ENCODE results near the gene DCST2.

DNA sequence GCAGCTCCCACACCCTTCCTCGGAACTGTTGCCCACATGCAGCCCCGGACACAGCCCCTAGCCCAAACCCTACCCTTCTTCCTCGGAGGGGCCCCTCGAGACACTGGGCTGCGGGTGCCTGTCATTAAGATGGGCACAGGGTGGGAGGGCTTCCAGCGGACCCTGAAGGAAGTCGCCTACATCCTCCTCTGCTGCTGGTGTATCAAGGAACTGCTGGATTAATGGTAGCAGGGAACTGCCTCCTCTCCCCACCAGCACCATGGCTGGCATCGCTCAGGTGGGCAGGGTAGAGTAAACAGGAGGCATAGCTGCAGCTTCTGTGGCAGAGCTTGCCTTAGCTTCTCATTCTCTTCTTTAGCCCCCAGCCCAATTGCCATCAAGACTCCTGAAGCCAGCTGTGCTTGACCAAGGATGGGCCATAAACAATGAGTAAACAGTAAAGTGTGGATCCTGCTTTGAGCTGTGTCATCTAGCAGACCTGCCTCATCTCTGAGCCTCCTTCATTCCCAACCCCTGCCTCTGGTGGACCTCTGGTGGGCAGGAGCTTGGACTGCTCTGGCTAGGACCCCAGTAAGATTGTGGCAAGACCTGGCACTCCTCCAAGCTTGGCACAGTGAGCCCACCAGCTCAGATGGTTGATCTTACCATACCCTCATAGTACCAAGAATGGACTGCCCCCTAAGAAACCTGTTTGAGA lies 39.9 kb downstream of the DCST2 start, which contains the start of gene LENEP:
- TF ChIP-seq, protein P1, sequence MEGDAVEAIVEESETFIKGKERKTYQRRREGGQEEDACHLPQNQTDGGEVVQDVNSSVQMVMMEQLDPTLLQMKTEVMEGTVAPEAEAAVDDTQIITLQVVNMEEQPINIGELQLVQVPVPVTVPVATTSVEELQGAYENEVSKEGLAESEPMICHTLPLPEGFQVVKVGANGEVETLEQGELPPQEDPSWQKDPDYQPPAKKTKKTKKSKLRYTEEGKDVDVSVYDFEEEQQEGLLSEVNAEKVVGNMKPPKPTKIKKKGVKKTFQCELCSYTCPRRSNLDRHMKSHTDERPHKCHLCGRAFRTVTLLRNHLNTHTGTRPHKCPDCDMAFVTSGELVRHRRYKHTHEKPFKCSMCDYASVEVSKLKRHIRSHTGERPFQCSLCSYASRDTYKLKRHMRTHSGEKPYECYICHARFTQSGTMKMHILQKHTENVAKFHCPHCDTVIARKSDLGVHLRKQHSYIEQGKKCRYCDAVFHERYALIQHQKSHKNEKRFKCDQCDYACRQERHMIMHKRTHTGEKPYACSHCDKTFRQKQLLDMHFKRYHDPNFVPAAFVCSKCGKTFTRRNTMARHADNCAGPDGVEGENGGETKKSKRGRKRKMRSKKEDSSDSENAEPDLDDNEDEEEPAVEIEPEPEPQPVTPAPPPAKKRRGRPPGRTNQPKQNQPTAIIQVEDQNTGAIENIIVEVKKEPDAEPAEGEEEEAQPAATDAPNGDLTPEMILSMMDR (IDR thresholded peaks at IDR 0.05): no peak
- no peak for TF ChIP-seq POLR2A (IDR thresholded peaks at IDR 0.05)

All from lower leg skin (tissue), 3 donors.